Stimulated activated CD8-positive, alpha-beta memory T cell treated with anti-CD3 and anti-CD28 coated beads, Interleukin-15, amount 100 ng/mL, for 24 hours (primary cell): ENCODE data around the gene CRABP1.
"Not testable (repeated sequence)": the region's sequence is repeated elsewhere in the genome, so short reads cannot be mapped to it uniquely, and the experiment has no call there.

Experiments used
- DNase-seq: peaks from one replicate; pipeline ENCODE4 v3.0.0-alpha.2; 2020; ENCODE audit warnings: low read depth

Gene CRABP1

GRCh38 chr15:78374436-78375393 is 34.6 kb downstream of the CRABP1 start:
- no peak for DNase-seq

DNA sequence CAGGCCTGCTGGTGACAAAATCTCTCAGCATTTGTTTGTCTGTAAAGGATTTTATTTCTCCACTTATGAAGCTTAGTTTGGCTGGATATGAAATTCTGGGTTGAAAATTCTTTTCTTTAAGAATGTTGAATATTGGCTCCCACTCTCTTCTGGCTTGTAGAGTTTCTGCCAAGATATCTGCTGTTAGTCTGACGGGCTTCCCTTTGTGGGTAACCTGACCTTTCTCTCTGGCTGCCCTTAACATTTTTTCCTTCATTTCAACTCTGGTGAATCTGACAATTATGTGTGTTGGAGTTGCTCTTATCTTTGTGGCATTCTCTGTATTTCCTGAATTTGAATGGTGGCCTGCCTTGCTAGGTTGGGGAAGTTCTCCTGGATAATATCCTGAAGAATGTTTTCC is 40.0 kb downstream of the CRABP1 start:
- not testable (repeated sequence) for DNase-seq

- no peak for DNase-seq
These were observed 42.1 kb downstream of the CRABP1 start for GRCh38 chr15:78382114-78382880.

DNA sequence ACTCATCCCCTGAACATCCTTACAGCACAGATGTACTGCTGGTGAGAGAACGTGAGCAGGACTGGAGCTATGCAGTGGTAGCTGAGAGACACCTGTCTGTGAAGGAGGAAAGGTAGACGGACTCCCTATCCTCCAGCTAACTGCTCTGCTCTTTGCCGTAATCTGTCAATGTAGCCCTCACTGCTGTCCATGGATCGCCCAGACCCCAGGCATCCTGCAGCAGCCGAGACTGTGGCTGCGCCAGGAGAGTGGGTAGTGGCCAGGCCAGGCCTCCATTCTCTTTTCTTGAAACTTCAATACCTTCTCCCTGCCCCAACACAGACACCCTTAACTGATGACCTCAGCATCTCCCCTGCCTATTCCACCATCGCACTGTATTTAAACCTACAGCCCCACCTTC is 44.5 kb downstream of the CRABP1 start:
- no peak for DNase-seq

- no peak for DNase-seq
These were observed 47.3 kb downstream of the CRABP1 start for GRCh38 chr15:78387246-78388037.

DNA sequence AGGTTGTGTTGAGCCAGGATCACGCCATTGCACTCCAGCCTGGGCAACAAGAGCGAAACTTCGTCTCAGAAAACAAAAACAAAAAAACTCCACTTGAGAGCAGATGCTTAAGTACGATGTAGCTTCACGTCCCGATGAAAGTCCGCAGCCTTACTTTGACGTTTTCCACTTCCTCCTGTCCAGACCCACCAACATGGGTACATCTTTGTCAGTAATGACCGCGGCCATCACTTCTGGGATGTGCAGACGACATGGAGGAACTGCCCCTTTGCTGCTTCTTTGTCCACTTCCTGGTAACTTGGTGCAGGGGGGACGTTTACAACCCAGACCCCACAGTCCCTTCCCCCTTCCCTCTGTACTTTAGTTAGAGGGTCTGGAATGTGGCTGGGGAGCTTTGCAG is 48.7 kb downstream of the CRABP1 start:
- no peak for DNase-seq

DNA sequence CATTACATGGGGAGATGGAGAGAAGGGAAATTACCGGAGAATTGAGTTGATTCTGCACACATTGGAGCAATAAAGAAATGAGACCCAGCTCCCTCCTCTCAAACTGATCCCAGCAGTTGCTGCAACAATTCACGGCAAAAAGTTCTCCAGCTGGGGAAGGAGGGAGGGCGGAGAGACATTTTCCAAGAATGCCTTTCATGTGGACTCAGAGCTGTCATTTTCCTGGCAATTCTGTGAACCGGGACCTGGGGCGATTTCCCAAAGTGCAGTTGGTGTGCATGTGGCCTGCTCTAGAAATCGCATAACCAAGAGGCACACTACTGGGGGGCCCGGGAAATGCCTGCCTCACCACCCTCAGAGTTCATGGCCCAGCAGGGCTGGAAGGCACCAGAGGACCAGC is 49.2 kb downstream of the CRABP1 start:
- no peak for DNase-seq

- DNase-seq: no peak
These were observed 49.6 kb downstream of the CRABP1 start for GRCh38 chr15:78389738-78390137.

DNA sequence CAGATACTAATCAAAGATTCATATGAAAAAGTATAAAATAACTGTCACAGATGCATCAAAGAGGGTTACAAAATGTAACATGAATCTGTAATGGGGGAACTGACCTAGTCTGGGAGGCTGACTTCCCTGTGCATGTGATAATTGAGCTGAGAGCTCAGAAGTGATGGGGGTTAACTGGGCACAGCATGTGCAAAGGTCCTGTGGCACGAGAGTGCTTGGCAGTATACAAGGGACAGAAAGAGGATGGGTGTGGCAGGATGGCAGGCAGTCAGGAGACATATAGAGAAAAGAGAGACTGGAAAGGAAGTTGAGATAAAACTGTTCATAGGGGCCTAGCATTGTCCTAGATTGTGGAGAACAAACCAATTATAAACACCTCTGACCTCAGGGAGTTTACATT is 50.1 kb downstream of the CRABP1 start:
- no peak for DNase-seq

DNA sequence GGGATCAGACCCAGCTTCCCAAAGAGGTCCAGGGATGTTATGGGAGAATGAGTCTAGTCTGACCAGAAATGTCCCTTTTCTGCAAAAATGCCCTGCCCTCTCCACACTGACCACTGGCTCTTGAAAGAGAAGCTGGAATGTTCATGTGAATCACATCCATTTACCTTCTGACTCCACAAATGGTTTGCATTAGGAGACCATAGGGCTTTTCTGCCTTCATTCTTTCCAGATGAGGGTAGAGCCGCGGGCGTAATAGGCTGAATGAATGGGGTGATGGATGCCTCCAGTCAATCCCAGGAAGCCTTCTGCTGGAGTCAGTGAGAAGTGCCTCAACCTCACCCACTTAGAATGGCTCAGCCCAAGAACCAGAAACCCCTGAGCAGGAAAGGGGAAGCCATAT is 50.7 kb downstream of the CRABP1 start:
- no peak for DNase-seq

DNA sequence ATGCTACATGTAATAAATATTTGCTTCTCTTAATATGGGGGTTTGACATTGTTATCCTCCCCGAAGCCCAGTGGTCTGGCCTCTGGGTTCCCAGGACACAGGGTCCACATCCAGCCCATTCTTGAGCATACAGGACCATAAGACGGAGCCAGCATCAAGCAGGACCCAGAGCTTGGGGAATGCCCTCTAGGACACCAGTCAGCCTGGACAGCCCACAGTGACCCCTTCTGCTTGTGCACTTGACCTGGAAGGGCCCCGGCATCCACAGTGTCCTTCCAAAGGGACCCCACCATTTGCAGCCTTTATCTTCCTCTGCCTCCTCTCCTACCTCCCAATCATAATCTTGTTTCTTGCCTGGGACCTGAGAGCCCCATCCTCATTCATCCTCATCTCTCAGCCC is 51.6 kb downstream of the CRABP1 start:
- DNase-seq: no peak

GRCh38 chr15:78392430-78392829 is 52.3 kb downstream of the CRABP1 start:
- no peak for DNase-seq

GRCh38 chr15:78393137-78393536 is 53.0 kb downstream of the CRABP1 start:
- DNase-seq: no peak

DNA sequence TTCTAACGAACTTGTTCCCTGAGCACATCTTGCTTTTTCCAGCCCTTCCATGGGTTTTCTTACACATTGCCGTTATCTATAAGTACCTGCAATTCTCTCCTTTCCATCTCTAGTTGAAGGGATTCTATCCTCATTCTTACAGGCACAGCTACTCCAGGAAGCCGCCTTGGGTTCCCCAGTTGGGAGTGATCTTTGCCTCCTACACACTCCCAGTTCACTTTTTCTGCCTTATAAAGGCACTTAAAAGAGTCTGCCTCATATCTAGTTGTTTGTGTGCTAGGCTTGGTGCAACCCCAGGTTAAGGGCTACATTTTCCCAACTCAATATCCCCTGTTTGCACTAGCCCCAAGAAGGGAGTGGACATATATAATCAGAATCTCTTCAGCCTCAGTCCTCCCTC is 53.9 kb downstream of the CRABP1 start:
- DNase-seq: no peak

DNA sequence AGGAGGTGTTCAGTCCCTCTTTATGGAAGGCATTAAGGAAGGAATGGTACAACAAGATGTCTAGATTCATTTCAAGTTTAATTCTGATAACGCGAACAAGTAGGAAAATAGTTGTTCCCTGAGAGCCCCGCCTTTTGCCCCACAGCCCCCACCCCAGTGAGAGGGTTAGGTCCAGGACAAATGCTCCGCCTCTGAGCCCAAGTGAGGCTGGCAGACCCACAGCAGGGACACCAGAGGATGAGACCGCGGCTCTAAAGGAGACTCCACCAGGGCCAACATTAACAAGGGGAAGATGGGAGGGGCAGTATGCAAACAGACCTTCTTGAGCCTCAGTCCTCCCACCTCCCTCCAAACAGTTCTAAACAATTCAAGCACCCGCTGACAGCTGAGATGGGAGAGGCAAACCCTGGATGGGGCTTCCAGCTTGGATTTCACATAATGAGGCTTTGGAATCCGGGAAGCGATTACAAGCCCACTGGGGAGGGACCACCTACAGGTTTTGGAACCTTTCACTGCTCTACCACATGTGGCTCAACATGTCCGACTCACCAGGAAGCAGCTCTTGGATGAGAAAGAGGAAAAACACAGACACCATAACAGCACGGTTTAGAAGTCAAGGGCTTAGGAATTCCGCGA is 54.9 kb downstream of the CRABP1 start:
- no peak for DNase-seq

DNA sequence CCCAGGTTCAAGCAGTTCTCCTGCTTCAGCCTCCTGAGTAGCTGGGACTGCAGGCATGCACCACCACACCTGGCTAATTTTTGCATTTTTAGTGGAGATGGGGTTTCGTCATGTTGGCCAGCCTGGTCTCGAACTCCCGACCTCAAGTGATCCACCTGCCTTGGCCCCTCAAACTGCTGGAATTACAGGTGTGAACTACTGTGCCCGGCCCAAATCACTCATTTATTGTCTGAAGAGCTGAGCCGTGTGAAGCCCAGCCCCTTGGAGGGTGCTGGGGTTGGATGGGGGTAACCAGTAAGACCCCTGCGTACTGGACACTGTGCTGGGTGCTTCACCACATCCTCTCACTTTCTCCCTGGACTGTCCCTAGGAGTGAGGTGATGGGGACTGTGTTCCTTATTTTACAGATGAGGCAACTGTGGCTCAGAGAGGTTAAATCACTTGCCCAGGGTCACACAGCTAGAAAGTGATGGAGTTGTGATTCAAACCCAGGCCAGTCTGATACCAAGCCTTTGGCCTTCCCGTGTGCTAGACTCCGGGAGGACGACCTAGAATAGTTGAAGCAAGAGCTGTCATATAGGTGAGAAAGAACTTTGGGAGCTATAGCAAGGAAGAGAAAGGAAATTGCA is 56.1 kb downstream of the CRABP1 start:
- no peak for DNase-seq

- no peak for DNase-seq
These were observed 56.8 kb downstream of the CRABP1 start for GRCh38 chr15:78396976-78397375.

DNA sequence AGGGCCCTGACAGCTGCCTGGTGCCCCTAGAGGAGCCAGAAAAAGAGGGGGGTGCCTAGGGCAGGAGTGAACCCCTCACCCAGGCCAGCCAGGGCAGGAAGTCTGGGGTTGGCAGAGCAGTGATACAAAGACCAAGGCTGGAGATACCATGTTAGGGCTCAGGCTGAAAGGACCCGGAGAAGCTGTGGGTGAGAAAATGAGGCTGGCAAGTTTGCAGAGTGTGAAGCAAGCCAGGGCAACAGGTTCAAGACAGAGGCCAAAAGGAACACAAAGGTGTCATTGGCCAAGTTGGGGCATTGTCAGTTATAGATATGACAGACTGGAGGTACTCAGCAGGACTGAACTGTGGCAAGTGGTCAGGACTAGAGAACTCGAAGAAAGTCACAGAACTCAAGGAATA is 57.2 kb downstream of the CRABP1 start:
- no peak for DNase-seq
